ENCODE data around the gene IL1A.

IL1A gene

DNA sequence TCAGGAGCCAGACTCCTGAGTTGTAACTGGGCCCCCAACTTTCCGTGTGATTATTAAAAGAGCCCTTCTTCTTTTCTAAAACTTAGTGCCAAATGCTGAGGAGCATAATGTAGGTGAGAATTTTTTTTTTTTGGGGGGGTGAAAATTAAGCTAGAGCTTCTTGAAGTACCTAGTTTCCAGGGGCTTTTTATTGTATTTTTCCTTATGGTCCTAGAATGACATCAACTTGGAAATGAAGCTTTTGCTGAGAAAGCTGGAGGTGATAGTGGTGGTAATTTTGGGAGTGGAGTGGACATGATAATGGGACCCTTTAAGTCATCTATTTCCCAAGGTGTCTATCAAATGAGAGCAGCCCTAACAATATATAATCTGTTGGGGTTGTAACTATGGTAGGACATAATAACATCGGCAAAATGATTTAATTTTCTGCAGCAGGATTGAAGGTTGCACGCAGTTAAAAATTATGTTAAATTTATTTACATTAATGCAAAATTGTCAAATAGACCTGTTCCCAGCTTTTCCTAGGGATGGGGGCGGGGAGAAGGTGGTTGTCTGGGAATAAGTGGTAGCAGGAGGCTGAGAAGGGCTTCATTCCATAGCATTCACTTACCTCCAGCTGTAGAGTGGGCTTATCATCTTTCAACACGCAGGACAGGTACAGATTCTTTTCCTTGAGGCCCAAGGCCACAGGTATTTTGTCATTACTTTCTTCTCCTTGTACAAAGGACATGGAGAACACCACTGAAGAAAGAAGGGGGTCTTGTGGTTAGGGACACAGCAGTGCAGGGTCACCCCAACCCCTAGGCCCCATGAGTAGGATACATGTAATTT lies 46.6 kb upstream of the IL1A start:
- CTCF ChIA-PET = interaction anchor here (0.8 to 1.0 kb wide), 2 partner anchors 58 to 111 kb away, joined by 3 read pairs; no protein-coding TSS in a partner anchor
- peak overlapping the region; percentile 70; the same call in 1 of the 2 replicates for H3K27ac ChIP-seq
- TF ChIP-seq, protein P1, sequence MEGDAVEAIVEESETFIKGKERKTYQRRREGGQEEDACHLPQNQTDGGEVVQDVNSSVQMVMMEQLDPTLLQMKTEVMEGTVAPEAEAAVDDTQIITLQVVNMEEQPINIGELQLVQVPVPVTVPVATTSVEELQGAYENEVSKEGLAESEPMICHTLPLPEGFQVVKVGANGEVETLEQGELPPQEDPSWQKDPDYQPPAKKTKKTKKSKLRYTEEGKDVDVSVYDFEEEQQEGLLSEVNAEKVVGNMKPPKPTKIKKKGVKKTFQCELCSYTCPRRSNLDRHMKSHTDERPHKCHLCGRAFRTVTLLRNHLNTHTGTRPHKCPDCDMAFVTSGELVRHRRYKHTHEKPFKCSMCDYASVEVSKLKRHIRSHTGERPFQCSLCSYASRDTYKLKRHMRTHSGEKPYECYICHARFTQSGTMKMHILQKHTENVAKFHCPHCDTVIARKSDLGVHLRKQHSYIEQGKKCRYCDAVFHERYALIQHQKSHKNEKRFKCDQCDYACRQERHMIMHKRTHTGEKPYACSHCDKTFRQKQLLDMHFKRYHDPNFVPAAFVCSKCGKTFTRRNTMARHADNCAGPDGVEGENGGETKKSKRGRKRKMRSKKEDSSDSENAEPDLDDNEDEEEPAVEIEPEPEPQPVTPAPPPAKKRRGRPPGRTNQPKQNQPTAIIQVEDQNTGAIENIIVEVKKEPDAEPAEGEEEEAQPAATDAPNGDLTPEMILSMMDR (conservative IDR thresholded peaks at IDR 0.05; ENCODE audit: low read depth) = no peak
- no peak for DNase-seq (ENCODE audit: low spot score)
- POLR2A ChIA-PET (ENCODE audit: low non-redundant PET) = interaction anchor here (0.7 kb wide), 1 partner anchor 54 kb away, joined by 4 read pairs; no protein-coding TSS in a partner anchor

DNA sequence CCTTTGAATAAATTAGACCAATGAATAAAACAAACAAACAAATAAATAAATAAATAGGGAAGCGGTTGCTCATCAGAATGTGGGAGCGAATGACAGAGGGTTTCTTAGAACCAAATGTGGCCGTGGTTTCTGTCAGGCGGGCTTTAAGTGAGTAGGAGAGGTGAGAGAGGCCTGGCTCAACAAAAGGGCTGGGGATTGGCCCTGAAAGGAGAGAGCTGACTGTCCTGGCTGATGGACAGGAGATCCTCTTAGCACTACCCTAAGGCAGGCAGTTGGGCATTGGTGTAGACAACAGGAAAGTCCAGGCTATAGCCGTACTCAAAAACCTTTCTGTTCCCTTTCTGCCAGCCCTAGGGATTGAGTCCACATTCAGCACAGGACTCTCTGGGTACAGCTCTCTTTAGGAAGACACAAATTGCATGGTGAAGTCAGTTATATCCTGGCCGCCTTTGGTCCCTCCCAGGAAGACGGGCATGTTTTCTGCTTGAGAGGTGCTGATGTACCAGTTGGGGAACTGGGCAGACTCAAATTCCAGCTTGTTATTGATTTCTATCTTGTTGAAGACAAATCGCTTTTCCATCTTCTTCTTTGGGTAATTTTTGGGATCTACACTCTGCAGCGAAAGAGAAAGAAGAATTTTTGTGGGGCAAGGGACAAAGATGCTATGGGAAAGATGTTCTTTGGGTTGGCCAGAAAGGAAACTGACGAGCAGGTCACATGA lies 45.8 kb upstream of the IL1A start:
- ChIA-PET CTCF (interaction anchor here (0.6 to 1.0 kb wide), 2 partner anchors 57 to 82 kb away, joined by 3 read pairs; no protein-coding TSS in a partner anchor), POLR2A (ENCODE audit: low non-redundant PET) (interaction anchor here (1.3 kb wide), 1 partner anchor 46 kb away, joined by 3 read pairs; the partner anchor contains the start of gene IL1A)
- TF ChIP-seq, protein P1 (conservative IDR thresholded peaks at IDR 0.05; ENCODE audit: low read depth) = no peak
- DNase-seq (ENCODE audit: low spot score) = no peak
- H3K27ac ChIP-seq = peak overlapping the region; percentile 61

DNA sequence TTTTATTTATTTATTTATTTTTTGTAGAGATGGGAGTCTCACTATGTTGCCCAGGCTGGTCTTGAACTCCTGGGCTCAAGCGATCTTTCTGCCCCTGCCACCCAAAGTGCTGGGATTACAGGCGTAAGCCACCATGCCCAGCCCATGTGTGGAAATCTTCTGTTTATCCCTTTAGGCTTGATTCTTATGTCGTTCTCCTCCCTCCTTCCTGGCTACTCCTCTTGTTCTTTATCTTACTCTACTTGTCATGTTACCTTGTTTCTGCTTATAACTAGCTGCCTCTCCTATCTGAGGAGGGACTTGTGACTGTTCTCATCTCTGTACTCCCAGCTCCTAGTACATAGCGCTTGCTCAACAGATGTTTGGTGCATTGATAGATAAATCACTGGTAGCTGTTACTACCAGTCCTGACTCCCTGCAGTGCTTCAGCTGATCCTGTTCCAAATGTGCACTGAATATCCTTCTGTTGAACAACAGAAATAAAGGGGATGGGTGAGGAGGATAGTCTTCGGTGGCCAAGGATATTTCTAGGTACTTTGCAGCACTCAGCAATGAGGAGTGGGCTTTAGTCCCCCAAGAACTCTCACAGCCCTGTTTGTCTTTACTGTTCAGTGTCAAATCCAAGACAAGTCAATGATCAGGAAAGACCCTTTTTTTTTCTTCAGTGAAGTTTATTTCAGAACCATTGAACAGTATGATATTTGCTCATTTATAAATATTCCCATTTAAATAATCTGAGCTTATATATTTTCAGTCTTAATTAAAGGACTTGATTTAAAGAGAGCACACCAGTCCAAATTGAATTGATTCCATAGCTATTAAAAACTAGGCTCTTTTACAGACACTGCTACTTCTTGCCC lies 45.0 kb upstream of the IL1A start:
- TF ChIP-seq, protein P1 (conservative IDR thresholded peaks at IDR 0.05; ENCODE audit: low read depth) = no peak
- DNase-seq (ENCODE audit: low spot score) = no peak
- H3K27ac ChIP-seq = peak overlapping the region; percentile 61
- CTCF ChIA-PET = interaction anchor here (0.6 kb wide), 2 partner anchors 10 to 81 kb away, joined by 3 read pairs; no protein-coding TSS in a partner anchor
- POLR2A ChIA-PET (ENCODE audit: low non-redundant PET) = interaction anchor here (1.3 kb wide), 1 partner anchor 46 kb away, joined by 3 read pairs; the partner anchor contains the start of gene IL1A

DNA sequence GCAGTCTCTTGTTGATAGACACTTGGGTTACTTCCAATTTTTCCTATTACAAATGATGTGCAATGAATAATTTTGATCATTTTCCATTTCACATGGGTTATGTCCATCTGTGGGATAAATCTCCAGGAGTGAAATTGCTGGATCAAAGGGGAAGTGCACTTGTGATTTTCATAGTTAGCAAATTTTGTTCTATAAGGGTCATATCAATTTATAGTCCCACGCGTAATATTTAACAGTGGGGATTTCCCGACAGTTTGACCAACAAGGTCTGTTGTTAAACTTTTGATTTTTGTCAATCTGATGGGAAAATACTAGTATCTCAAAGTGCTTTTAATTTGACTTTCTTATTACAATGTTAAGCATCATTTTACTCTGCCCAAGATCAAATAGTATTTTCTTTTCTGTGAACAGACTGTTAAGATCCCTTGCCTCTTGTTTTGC lies 44.0 kb upstream of the IL1A start:
- ChIA-PET CTCF (no interaction called here), POLR2A (ENCODE audit: low non-redundant PET) (no interaction called here)
- no peak overlapping the region for H3K27ac ChIP-seq
- no peak for DNase-seq (ENCODE audit: low spot score)
- TF ChIP-seq, protein P1 (conservative IDR thresholded peaks at IDR 0.05; ENCODE audit: low read depth) = no peak

DNA sequence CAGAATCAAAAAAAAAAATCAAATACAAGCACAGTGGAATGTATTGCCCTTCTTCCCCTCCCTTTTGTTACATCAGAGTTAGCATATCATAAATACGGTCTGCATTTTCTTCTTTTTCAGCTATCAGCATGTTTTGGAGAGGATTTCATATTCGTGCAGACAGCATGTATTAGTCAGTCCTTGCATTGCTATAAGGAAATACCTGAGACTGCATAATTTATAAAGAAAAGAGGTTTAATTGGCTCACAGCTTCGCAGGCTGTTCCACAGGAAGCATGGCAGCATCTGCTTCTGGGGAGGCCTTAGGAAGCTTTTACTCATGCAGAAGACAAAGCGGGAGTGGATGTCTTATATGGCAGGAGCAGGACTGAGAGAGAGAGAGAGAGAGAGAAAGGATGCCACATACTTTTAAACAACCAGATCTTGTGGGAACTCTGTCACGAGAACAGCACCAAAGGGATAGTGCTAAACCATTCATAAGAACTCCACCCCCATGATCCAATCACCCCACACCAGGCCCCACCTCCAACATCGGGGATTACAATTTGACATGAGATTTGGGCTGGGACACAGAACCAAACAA lies 43.4 kb upstream of the IL1A start:
- TF ChIP-seq, protein P1 (conservative IDR thresholded peaks at IDR 0.05; ENCODE audit: low read depth) = no peak
- DNase-seq (ENCODE audit: low spot score) = no peak
- no peak overlapping the region for H3K27ac ChIP-seq
- ChIA-PET POLR2A (ENCODE audit: low non-redundant PET) (no interaction called here), CTCF (no interaction called here)
